NCI-H1694 (cell line): Measurements from ENCODE around the gene TNFAIP2.
A peak's percentile ranks its signal among the peaks of the same experiment; 100 is the strongest.

Experiments
- DNase-seq: peaks from one replicate; lab custom pipeline; 2025; lab: John Stamatoyannopoulos, UW

Gene TNFAIP2, protein sequence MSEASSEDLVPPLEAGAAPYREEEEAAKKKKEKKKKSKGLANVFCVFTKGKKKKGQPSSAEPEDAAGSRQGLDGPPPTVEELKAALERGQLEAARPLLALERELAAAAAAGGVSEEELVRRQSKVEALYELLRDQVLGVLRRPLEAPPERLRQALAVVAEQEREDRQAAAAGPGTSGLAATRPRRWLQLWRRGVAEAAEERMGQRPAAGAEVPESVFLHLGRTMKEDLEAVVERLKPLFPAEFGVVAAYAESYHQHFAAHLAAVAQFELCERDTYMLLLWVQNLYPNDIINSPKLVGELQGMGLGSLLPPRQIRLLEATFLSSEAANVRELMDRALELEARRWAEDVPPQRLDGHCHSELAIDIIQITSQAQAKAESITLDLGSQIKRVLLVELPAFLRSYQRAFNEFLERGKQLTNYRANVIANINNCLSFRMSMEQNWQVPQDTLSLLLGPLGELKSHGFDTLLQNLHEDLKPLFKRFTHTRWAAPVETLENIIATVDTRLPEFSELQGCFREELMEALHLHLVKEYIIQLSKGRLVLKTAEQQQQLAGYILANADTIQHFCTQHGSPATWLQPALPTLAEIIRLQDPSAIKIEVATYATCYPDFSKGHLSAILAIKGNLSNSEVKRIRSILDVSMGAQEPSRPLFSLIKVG

DNA sequence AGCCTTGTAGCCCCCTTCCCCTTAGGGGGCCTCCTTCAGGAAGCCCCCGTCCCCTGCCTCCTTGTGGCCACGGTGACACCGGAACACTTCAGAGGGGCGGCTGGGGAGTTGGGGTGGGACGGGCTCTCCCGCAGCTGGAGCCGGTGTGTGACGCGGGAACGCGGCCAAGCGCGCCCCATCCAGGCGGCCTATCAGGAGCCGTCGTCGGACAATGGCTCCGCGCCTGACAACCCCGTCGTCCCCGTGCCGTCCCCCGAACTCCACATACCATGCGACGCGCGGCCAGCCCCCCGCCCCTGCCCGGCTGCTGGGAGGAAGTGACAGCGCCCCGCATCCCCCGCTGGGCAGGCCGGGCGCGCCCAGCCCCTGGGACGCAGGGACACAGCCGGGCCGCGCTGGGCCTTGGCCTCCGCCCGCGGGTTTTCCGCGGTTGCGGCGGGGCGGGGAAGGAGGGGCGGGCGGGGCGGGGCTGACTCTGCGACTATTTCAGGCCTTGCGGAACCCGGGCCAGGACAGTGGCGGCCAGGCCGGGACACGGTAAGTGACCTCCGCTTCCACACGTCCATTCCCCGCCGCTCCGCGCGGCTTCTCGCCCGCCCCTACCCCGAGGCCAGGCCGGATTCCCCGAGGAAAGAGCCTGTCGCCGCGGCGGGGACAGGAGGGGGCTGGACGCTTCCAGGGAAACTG lies at the start of gene TNFAIP2:
Gene TNFAIP2 (plus strand): TSS at position 515 of the 687 bp plus-strand sequence. CDS start 2,997 bp downstream, outside the sequence.
- no peak for DNase-seq

DNA sequence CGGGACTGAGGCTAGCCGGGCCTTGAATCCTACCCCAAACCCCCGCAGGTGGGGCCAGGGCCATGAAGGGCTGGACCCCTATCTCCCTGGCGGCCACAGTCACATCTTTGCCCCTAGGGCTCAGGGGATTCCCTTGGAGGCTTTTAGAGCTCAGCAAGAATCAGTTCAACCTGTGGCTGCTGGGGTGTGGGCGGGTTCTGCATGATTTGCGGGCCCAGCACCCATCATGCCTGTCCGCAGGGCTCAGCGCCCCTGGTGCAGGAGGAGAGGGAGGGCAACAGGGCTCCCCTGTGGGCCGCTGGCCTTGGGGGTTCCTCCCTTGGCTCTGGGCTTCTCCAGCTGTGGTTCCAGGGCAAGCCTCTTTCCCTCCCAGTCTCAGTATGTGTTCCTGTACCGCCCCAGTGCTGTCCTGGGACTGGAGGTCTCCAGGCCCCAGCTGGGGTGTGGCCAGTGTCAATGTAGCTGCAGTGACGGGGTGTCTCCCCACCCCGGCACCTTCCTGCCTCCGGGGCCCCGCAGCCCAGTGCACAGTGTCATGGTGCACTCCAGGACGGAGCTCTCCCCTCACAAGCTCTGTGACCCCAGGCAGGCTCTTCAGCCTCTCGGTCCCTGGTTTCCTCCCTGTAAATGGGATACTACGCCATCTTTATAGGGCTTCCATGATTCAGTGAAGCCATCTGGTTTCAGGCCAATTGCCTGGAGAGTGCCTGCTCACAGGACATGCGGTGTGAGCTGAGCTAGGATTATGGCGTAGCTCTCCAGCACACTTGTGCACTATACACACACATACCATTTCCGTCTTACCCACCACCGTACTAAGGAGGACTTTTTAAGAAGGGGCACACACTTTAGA lies 49.2 kb upstream of the TNFAIP2 start:
- DNase-seq, result no peak

DNA sequence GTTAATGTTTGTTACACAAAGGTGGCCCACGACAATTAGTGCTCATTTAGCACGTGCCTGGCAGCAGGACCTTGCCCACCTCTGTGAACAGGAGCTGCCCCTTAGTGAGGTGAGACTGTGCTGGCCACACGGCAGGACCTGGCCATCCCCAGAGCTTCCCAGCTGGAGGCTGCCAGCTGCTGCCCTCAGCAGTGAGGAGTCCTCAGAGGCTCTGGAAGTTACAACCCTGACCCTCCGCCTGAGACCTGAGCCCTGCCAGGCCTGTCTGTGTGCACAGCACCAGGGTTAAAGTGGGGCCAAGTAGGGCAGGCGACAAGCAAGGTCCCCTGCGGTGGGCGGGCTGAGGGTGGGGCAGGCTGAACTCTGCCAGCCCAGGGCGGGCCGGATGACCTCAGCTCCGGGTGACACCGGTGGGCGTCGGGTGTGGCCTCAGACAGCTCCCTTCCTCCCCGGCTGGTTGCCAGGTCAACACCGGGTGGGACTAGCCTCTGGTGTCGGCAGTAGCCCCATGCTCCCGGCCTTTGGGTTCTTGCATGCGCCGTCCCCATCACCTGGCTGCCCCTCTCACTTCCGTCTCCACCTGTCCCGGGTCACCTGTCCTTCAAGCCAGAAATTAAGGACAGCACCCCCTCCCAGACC lies 48.4 kb upstream of the TNFAIP2 start:
- no peak for DNase-seq

- DNase-seq, result peak; percentile 93
Measured at GRCh38 chr14:103078420-103078749, 44.9 kb upstream of the TNFAIP2 start.

- DNase-seq, result no peak
Measured at GRCh38 chr14:103078860-103079587, 44.2 kb upstream of the TNFAIP2 start.

DNA sequence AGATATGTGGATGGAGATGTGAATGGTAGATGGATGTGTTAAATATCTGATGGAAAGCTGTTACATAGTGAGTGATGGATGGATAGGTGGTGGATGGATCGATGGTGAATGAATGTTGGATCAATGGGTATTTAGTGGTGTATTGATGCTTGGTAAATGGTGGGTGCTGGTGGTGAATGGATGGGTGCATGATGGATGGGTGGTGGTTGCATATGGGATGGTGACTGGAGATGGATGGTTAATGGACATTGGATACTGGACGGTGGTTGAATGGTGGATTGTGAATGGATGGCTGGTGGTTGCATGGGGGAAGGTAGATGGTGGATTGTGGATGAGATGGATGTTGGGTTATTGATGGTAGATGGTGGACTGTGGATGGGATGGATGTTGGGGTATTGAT lies 41.3 kb upstream of the TNFAIP2 start:
- DNase-seq, result no peak

GRCh38 chr14:103084021-103084919 lies 39.0 kb upstream of the TNFAIP2 start, which contains the start of gene LBHD2:
Gene LBHD2, plus strand, starts transcription at chr14:103084210. Its CDS starts 1,803 bp downstream, at chr14:103086013.
- DNase-seq, result no peak

DNA sequence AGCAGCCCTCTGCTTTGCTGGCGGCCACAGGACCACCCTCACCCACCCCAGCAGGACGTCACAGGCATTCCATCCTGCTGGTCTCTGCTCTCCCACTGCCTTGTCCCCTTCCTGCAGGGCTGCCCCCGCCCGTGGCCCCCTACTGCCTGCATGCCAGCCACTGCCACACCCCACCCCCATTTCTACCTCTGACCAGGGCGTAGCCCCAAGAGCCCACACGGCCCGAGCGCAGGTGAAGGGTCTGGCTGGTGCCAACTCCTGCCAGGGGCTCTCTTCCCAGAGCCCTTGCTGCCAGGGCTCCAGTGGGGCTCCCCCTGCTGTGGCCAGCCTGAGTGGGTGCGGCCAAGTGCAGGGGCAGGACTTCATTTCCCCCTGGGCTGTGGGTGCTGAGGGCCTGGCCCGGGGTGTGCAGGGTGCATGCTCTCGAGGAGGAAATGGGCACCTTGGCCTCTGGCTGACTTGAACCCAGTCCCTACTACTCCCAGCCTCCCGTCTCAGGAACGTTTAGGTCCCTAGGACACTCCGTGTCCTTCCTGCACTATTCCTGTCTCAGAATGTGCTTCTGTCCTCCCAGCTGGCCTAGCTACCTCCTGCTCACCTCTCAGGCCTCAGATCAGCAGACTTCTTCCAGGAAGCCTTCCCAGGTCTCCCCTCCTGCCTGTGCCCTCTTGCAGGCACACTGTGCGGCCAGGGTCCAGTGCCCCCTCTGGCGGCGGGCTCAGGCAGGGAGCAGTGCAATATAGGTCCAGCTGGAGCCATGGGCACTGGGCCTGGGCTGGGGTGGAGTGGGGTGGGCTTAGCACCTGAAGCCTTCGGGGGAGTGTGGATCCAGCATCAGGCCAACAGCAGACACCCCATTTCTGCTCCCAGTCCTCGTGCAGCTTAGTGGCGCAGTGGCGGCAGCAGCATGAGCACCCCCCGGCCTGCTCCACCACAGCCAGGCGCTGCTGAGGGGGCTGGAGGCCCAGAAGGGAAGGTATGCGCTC lies 37.9 kb upstream of the TNFAIP2 start:
- no peak for DNase-seq

DNA sequence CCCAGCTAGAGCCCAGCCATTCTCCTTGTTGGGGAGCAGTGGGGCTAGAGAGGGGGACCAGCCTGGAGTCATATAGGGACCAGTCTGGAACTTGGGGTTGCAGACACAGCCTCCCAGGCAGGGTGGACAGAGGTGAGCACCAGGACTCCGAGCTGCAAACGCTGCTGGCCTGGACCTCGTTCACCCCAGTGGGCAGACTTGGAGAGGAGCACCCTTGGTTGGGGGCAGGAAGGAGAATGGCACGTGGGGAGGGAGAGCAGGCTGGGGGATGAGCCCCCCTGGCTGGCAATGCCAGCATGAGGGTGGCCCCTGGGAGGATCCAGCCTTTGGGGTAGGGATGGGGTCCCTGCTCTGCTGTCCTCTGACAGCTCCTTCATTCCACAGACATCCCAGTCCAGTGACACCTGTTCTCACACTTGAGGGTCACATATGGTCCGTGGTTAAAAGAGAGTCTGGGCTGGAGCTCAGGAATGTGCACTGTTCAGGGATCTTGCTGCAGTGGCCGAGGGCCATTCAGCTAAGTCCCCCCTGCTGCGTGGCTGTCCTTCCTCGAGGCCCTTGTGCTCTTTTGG lies 36.4 kb upstream of the TNFAIP2 start:
- no peak for DNase-seq

- DNase-seq, result peak; percentile 50
Measured at GRCh38 chr14:103087343-103087835, 35.9 kb upstream of the TNFAIP2 start.

- DNase-seq, result no peak
Measured at GRCh38 chr14:103088921-103089320, 34.3 kb upstream of the TNFAIP2 start.

DNA sequence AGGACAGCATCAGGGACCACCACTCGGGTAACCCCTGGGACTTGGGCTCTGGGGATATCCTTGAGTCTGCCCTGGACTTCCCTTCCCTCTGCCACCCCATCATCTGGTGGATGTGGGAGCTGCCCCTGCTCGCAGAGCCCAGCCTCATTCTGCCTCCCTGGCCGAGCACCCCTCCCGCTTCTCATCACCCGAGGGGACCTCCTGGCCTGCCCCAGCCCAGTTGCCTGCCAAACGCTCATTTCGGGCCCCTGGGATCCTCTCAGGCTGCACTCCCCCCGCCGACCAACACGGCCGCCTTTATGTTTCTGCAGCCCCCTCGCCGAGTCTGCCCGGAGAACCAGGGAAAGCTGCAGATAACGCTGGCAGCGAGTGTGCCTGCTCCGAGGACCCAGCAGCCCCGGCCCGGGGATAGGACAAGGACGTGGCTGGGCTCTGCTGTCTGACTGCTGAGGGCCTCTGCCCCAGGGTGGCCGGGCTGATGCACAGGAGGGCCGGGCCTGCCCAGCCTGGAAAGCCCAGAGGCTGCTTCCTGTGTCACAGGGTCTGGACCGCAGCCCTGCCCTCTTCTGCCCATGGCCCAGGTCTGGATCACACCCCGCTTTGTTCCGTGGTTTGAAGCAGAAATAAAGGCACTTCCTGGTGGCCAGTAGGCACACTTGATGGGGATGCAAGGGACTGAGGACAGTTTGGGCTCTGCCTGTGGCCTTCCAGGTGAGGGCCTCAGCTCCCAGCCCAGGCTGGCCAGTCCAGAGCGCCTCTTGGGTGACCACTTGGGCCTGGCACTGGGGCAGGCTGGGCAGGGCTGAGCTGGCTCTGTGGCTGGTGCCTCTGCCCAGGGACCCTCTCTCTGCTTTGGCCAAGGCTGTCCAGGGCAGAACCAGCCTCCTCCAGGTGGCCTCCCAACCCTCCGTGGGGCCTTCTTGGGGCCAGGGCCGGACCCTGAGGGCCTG lies 33.6 kb upstream of the TNFAIP2 start:
- no peak for DNase-seq

- DNase-seq, result no peak
Measured at GRCh38 chr14:103090481-103091020, 32.7 kb upstream of the TNFAIP2 start.

DNA sequence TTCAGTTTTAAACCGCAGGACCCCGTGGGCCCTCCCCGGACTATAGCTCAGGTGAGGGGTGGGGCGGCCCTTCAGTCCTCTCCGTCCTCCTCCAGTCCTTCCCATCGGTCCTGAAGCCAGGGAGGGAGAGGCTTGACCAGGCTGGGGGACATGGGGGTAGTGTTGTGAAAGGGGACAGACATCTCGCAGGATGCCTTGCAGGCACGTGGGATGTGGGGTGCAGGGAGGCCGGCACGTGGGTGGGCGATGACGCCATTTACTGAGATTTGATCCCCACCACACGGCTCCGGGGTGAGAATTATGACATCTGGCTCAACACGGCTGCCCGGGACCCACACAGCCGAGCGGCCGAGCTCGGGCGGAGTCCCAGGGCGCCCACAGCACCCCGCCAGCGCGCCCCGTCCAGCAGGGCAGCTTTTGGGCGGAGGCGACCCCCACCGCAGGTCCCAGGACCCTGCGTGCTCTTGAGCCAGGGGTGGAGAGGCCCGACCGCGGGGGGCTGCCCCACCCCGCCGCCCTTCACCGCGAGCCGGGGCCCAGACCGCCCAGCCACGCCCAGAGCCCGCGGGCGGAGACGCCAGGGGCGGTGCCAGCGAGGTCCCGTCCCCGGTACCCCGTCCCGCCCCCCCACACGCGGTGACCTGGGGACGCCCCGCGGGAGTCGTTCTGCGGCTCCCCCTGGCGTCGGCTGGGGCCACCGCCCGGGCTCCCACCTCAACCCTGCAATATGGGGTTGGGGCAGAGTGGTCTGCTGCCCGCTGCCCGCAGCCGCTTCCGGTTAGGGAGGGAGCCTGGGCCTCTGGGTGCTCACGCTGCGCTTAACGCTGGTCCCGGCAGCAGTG lies 32.0 kb upstream of the TNFAIP2 start:
- peak; percentile 42 for DNase-seq

DNA sequence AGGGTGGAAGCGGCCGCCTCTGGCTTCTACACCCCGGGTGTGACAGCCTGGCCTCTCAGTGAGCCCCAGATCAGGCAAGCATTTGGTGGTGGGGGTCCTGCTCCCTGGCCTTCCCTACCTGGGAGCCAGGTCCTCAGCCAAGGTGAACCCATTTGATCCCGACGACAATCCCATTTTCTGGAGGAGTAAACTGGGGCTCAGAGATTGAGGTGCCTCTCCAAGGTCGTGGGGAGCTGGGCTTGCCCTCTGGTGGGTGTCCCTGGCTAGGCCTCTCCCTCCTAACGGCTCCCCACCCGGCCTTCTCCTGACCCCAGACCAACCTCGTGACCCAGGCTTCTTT lies 31.4 kb upstream of the TNFAIP2 start:
- no peak for DNase-seq
